ENCODE data around the gene MED12L. TPM values are rescaled to one million over a fixed set of nuclear protein-coding genes. Genes with fewer than 3 reads are reported as not detected.
"Not testable (repeated sequence)": the region's sequence is repeated elsewhere in the genome, so short reads cannot be mapped to it uniquely, and the experiment has no call there.

Gene MED12L
- total RNA-seq, 6 experiments from 2014 or later: 0.05 to 0.64 (median 0.13) TPM; not detected in 1

DNA sequence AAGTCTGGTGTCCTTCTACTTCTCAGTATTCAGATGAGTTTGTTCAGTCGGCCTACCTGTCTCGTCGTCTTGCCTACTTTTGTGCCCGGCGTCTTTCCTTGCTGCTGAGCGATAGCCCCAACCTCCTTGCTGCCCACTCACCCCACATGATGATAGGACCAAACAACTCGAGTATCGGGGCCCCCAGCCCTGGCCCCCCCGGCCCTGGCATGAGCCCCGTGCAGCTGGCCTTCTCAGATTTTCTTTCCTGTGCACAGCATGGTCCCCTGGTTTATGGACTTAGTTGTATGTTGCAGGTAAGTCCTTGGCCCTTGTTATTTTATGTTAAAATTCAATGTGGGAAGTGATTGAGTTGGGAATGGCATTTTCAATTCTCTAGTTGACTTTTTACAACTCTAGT is 74.3 kb downstream of the MED12L start:
- Mint-ChIP-seq H3K27me3 (ENCODE audit: insufficient read depth) (peaks cover 7% of the 10 kb centered on the region), H3K4me3 (no peak overlapping the region), H3K27ac (no peak overlapping the region), H3K4me1 (ENCODE audit: low read depth) (peaks cover 12% of the 10 kb centered on the region), H3K36me3 (ENCODE audit: low read depth) (no peaks in the 10 kb centered on the region), H3K9me3 (no peaks in the 10 kb centered on the region)
- TF ChIP-seq, protein P1, sequence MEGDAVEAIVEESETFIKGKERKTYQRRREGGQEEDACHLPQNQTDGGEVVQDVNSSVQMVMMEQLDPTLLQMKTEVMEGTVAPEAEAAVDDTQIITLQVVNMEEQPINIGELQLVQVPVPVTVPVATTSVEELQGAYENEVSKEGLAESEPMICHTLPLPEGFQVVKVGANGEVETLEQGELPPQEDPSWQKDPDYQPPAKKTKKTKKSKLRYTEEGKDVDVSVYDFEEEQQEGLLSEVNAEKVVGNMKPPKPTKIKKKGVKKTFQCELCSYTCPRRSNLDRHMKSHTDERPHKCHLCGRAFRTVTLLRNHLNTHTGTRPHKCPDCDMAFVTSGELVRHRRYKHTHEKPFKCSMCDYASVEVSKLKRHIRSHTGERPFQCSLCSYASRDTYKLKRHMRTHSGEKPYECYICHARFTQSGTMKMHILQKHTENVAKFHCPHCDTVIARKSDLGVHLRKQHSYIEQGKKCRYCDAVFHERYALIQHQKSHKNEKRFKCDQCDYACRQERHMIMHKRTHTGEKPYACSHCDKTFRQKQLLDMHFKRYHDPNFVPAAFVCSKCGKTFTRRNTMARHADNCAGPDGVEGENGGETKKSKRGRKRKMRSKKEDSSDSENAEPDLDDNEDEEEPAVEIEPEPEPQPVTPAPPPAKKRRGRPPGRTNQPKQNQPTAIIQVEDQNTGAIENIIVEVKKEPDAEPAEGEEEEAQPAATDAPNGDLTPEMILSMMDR (IDR thresholded peaks at IDR 0.05): no peak
- DNase-seq: no peak

DNA sequence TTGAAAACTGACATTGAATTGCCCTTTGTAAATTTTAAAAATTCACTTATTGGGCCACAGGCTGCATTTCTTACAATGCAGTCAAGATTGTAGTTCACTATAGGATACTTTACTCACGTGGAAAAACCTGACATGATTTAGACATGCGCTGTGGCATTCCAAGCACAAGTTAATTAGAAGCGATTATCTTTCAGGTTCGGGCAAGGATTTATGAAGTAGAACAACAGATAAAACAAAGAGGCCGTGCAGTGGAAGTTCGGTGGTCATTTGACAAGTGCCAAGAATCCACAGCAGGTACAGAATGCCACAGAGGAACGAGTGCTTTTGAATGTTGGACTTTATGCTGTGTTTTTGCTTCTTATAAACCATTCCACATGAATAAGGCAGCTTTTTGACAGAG is 79.8 kb downstream of the MED12L start:
- no peak overlapping the region for H3K4me3 Mint-ChIP-seq
- H3K4me1 Mint-ChIP-seq (ENCODE audit: low read depth): no peaks in the 10 kb centered on the region
- peaks cover 4% of the 10 kb centered on the region for H3K27me3 Mint-ChIP-seq (ENCODE audit: insufficient read depth)
- no peaks in the 10 kb centered on the region for H3K36me3 Mint-ChIP-seq (ENCODE audit: low read depth)
- DNase-seq: no peak
- no peaks in the 10 kb centered on the region for H3K9me3 Mint-ChIP-seq
- H3K27ac Mint-ChIP-seq: no peak overlapping the region
- TF ChIP-seq, protein P1 (IDR thresholded peaks at IDR 0.05): no peak

DNA sequence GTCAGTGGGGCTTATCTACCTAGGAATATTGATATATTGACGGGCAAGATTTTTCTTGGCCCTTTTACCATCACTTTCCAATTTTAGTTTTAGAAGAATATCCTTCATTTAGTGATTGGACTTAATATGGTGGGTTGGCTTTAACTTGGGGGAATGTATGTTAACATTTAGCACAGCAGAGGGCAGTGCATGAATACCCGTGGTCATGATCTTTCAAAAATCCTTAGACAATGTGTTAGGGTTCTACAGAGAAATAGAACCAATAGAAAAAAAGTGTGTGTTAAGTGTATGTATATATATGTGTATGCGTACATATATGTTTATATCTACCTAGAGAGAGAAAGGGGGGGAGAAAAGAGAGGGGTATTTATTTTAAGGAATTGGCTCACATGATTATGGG is 80.7 kb downstream of the MED12L start:
- H3K9me3 Mint-ChIP-seq: no peaks in the 10 kb centered on the region
- no peak overlapping the region for H3K27ac Mint-ChIP-seq
- H3K4me3 Mint-ChIP-seq: no peak overlapping the region
- 0 out of 2 replicates have a peak, but pooled peaks cover 4% of the 10 kb centered on the region for H3K4me1 Mint-ChIP-seq (ENCODE audit: low read depth)
- peaks cover 4% of the 10 kb centered on the region for H3K27me3 Mint-ChIP-seq (ENCODE audit: insufficient read depth)
- DNase-seq: no peak
- no peaks in the 10 kb centered on the region for H3K36me3 Mint-ChIP-seq (ENCODE audit: low read depth)
- TF ChIP-seq, protein P1 (IDR thresholded peaks at IDR 0.05): peak; percentile 61

DNA sequence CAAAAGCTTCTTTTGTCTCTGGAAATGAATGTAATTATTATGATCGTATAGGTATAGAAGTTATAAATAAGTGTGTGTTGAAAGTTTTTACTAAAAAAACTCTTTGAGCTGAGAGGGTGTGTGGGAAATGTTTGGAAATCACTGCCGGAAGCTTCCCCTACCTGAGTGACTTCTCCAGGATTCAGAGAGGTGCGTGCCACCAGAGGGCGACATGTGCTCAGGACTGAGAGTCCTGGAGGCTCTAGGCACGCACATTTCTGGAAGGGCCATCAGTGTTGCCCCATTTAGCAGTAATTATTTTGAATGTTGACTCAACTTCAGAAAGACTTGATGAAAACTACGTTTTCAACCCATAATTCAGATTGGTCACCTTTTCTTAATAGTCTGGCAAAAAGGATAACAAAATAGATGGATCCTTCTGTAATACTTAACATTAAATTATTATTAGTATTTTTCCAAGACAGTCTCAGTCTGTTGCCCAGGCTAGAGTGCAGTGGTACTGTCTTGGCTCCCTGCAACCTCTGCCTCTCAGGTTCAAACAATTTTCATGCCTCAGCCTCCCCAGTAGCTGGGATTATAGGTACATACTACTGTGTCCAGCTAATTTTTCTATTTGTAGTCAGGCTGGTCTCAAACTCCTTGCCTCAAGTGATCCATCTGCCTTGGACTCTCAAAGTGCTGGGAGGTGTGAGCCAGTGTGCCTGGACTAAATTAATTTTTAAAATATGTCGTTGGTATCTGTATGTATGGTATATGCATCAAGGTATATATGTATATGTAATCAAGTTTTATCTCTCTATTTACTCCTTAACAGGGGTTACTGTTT is 83.0 kb downstream of the MED12L start:
- no peaks in the 10 kb centered on the region; the same call in 1 of the 2 replicates for H3K27me3 Mint-ChIP-seq (ENCODE audit: insufficient read depth)
- H3K4me3 Mint-ChIP-seq: no peak overlapping the region
- TF ChIP-seq, protein P1 (IDR thresholded peaks at IDR 0.05): peak; percentile 93
- no peaks in the 10 kb centered on the region for H3K9me3 Mint-ChIP-seq
- 0 out of 2 replicates have a peak, but pooled peaks cover 4% of the 10 kb centered on the region for H3K4me1 Mint-ChIP-seq (ENCODE audit: low read depth)
- no peak overlapping the region for H3K27ac Mint-ChIP-seq
- H3K36me3 Mint-ChIP-seq (ENCODE audit: low read depth): no peaks in the 10 kb centered on the region
- DNase-seq: peak; percentile 53

DNA sequence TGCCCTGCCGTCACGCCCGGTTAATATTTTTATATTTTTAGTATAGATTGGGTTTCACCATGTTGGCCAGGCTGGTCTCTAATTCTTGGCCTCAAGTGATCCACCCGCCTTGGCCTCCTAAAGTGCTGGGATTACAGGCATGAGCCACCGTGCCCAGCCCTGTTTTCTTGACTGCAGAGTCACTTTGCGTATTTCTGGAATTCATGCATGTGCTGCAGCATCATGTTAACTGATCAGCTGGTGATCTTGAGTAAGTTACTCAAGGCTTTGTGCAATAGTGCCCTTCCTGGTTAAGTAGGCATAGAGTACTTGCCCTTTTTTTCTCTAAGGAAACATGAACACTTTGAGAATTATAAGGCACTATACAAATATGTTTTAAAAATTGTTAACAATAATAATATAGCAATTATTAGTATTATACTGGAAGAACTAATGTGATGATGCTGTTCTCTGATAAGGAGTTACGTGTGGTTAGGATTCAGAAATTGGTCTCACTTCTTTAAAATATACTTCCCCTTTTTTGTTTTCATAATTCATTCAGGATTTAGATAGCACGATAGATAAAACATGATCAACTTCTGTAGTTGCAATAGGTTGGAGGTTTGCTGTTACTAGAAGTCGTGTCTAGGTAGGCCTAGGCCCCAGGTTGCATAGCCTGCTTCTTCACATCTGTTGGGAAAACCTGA is 83.9 kb downstream of the MED12L start:
- DNase-seq: no peak

DNA sequence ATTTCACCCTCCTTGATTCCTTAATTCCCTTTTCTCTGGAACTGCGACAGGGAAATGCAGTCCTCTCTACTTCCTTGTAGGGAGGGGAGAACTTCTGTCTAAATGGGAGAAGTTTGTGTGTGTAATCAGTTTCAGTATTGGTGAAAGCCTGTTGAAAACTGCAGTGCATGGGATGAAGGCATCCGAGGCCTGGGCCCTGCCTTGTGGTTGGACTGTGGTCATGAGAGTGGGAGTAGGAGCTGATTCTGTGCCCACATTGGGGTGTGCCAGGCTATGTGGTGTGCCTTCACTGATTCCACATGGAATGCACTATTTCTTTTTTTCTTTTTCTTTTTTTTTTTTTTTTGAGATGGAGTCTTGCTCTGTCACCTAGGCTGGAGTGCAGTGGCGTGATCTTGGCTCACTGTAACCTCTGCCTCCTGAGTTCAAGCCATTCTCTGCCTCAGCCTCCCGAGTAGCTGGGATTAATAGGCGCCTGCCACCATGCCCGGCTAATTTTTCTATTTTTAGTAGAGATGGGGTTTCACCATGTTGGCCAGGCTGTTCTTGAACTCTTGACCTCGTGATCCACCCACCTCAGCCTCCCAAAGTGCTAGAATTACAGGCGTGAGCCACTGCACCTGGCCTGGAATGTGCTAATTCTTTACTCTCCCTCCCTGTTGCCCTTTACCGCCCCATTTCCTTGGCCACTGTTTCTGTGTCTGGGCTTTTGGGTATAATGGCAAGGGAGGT is 84.7 kb downstream of the MED12L start:
- not testable (repeated sequence) for H3K36me3 Mint-ChIP-seq (ENCODE audit: low read depth); H3K27me3 Mint-ChIP-seq (ENCODE audit: insufficient read depth); H3K4me3 Mint-ChIP-seq; H3K27ac Mint-ChIP-seq; DNase-seq; H3K9me3 Mint-ChIP-seq; H3K4me1 Mint-ChIP-seq (ENCODE audit: low read depth)

More for the DNA sequence above, 83.9 kb downstream of the MED12L start:
- no peaks in the 10 kb centered on the region for H3K36me3 Mint-ChIP-seq (ENCODE audit: low read depth)
- 0 out of 2 replicates have a peak, but pooled peaks cover 4% of the 10 kb centered on the region for H3K4me1 Mint-ChIP-seq (ENCODE audit: low read depth)
- H3K9me3 Mint-ChIP-seq: no peaks in the 10 kb centered on the region
- no peak overlapping the region for H3K4me3 Mint-ChIP-seq
- H3K27ac Mint-ChIP-seq: no peak overlapping the region
- TF ChIP-seq, protein P1 (IDR thresholded peaks at IDR 0.05): no peak
- no peaks in the 10 kb centered on the region; the same call in none of the 2 replicates for H3K27me3 Mint-ChIP-seq (ENCODE audit: insufficient read depth)
